Rectal smooth muscle tissue (tissue), 1 donor: ENCODE data around the gene RNPS1.

ENCODE experiments used
- H3K27ac ChIP-seq: one replicate; pipeline ENCODE4 v1.7.0; 2013; ENCODE audit warnings: low read depth, low read length, inconsistent platforms
- H3K27me3 ChIP-seq: one replicate; pipeline ENCODE4 v1.7.0; 2013; ENCODE audit warnings: low read length; ENCODE audit not compliant: control insufficient read depth, insufficient read depth
- H3K36me3 ChIP-seq: one replicate; pipeline ENCODE4 v1.7.0; 2013; ENCODE audit warnings: low read length; ENCODE audit not compliant: control insufficient read depth, insufficient read depth
- H3K4me1 ChIP-seq: one replicate; pipeline ENCODE4 v1.7.0; 2013; ENCODE audit warnings: low read length; ENCODE audit not compliant: control insufficient read depth, insufficient read depth
- H3K4me3 ChIP-seq: one replicate; pipeline ENCODE4 v1.7.0; 2013; ENCODE audit warnings: low read length
- H3K9ac ChIP-seq: one replicate; pipeline ENCODE4 v1.7.0; 2013; ENCODE audit warnings: low read length

RNPS1 gene

GRCh38 chr16:2209258-2210008 lies 58.5 kb downstream of the RNPS1 start:
- no peak overlapping the region for H3K27ac ChIP-seq
- H3K9ac ChIP-seq: no peak overlapping the region
- H3K27me3 ChIP-seq: no peaks in the 10 kb centered on the region
- peaks cover 17% of the 10 kb centered on the region for H3K4me1 ChIP-seq
- peaks cover 14% of the 10 kb centered on the region for H3K36me3 ChIP-seq
- H3K4me3 ChIP-seq: no peak overlapping the region

GRCh38 chr16:2208772-2209171 lies 59.2 kb downstream of the RNPS1 start:
- Histone ChIP-seq H3K4me3 (no peak overlapping the region), H3K4me1 (peaks cover 17% of the 10 kb centered on the region), H3K9ac (no peak overlapping the region), H3K27me3 (no peaks in the 10 kb centered on the region), H3K27ac (no peak overlapping the region), H3K36me3 (peaks cover 14% of the 10 kb centered on the region)

DNA sequence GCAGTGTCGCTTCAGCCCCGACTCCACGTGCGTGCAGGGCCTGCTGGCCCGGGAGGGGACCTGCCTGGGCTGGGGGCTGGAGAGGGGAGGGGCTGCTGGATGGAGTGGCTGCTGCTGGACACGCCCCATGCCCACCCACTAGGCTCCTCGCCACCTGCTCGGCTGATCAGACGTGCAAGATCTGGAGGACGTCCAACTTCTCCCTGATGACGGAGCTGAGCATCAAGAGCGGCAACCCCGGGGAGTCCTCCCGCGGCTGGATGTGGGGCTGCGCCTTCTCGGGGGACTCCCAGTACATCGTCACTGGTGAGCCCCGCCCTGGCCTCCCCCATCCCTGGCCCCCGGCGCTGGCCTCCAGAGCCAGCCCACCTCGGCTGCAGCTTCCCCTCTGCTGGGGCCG lies 59.6 kb downstream of the RNPS1 start:
- peaks cover 13% of the 10 kb centered on the region for H3K4me1 ChIP-seq
- no peaks in the 10 kb centered on the region for H3K27me3 ChIP-seq
- no peak overlapping the region for H3K9ac ChIP-seq
- no peak overlapping the region for H3K4me3 ChIP-seq
- H3K36me3 ChIP-seq: peaks cover 14% of the 10 kb centered on the region
- H3K27ac ChIP-seq: no peak overlapping the region

DNA sequence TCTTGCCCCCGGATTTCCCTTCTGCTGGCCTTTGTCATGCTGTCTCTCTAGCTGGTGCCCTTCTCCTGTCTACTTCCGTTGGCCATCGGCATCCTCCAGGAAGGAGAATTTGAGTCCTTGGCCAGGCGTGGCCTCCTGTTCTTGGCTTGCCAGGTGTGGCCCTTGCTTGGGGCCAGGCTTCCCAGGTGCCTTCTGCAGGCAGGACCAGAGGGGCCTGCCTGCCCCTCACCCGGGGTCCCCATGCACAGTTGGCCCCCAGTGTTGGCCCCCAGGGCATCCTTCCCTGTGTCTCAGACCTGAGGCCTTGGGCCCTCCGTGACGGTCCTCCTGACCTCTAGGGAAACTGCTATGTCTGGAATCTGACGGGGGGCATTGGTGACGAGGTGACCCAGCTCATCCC lies 60.1 kb downstream of the RNPS1 start:
- Histone ChIP-seq H3K4me3 (no peak overlapping the region), H3K4me1 (peaks cover 9% of the 10 kb centered on the region), H3K9ac (no peak overlapping the region), H3K27ac (no peak overlapping the region), H3K27me3 (no peaks in the 10 kb centered on the region), H3K36me3 (peaks cover 14% of the 10 kb centered on the region)

- no peaks in the 10 kb centered on the region for H3K27me3 ChIP-seq
- H3K9ac ChIP-seq: no peak overlapping the region
- H3K36me3 ChIP-seq: peaks cover 14% of the 10 kb centered on the region
- H3K4me3 ChIP-seq: no peak overlapping the region
- no peak overlapping the region for H3K27ac ChIP-seq
- H3K4me1 ChIP-seq: peaks cover 9% of the 10 kb centered on the region
Measured at GRCh38 chr16:2206780-2207433, 61.0 kb downstream of the RNPS1 start.

DNA sequence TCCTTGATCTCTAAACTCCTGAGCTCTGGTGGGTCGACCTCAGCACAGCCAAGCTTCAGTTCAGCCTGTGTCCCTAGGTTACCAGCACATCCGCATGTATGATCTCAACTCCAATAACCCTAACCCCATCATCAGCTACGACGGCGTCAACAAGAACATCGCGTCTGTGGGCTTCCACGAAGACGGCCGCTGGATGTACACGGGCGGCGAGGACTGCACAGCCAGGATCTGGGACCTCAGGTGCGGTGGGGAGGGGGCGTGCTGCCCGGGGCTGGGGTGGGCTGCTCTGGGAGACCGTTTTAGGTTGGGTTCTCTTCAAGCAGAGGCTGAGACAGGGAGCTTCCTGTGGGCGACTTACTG lies 61.5 kb downstream of the RNPS1 start:
- H3K9ac ChIP-seq: no peak overlapping the region
- no peak overlapping the region for H3K27ac ChIP-seq
- H3K36me3 ChIP-seq: peaks cover 14% of the 10 kb centered on the region
- no peaks in the 10 kb centered on the region for H3K27me3 ChIP-seq
- H3K4me1 ChIP-seq: peaks cover 9% of the 10 kb centered on the region
- H3K4me3 ChIP-seq: peak overlapping the region; percentile 84

- Histone ChIP-seq H3K36me3 (peaks cover 14% of the 10 kb centered on the region), H3K4me3 (peak overlapping the region; percentile 84), H3K27ac (peak overlapping the region; percentile 95), H3K9ac (peak overlapping the region; percentile 21), H3K4me1 (peaks cover 9% of the 10 kb centered on the region), H3K27me3 (no peaks in the 10 kb centered on the region)
Measured at GRCh38 chr16:2205967-2206313, 62.0 kb downstream of the RNPS1 start.

DNA sequence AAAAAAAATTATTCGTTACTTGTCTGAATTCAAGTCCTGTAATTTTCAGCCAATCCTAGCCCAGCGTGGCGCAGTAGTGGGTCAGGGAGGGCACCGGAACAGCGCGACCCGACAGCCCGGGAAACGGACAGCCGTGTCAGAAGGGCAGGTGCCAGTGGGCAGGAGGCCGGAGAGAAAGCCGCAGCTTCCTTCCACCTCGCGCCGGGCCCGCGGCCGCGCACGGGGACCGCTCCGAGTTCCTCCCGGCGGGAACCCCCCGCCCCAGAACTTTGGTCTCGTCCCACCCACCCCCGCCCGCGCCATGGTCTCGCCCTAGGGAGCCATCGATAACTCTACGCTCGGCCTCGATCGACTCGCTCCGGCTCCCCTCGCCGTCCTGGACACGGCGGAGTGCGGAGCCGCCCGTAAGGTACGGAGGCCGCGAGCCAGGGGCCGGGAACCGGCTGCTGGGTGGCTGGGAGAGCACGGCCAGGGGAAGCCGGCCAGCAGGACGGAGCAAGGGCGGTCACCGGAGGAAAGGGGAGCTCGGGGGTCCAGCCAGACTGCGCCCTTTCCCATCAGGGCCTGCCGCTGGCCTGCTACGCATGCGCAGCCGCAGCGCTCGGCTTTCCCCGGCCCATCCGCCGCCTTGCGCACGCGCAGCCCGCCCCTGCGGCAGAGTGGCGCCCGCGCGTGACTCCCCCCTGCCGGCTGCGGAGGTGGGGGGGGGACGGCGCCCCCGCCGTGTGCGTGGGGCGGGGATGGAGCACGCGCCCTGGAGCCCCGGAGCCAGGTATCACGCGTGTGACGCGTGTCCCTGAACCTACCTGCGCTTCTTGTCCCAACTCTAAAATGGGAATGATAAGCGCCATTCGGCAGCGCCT lies 62.6 kb downstream of the RNPS1 start, which contains the start of gene MLST8:
MLST8 (plus strand) TSS at position 351 of the 863 bp plus-strand sequence. CDS start 632 bp downstream, outside the sequence.
- Histone ChIP-seq H3K4me1 (peaks cover 9% of the 10 kb centered on the region), H3K36me3 (peaks cover 14% of the 10 kb centered on the region), H3K4me3 (peak within 1 kb of the TSS; percentile 84), H3K27ac (peak within 1 kb of the TSS; percentile 95), H3K27me3 (no peaks in the 10 kb centered on the region), H3K9ac (peak within 1 kb of the TSS; percentile 50)

- Histone ChIP-seq H3K4me3 (peak overlapping the region; percentile 61), H3K36me3 (peaks cover 14% of the 10 kb centered on the region), H3K27ac (peak overlapping the region; percentile 95), H3K9ac (no peak overlapping the region), H3K27me3 (no peaks in the 10 kb centered on the region), H3K4me1 (peaks cover 9% of the 10 kb centered on the region)
Measured at GRCh38 chr16:2204416-2205103, 63.4 kb downstream of the RNPS1 start.
